GM21717 (cell line): ENCODE measurements around the gene C7.

ENCODE experiments used
- ATAC-seq: cut with Tn5 transposase; IDR thresholded peaks from one replicate; pipeline ENCODE4 v1.9.1; 2021; ENCODE audit warnings: mild to moderate bottlenecking, moderate library complexity; ENCODE audit not compliant: unreplicated experiment

Gene C7

DNA sequence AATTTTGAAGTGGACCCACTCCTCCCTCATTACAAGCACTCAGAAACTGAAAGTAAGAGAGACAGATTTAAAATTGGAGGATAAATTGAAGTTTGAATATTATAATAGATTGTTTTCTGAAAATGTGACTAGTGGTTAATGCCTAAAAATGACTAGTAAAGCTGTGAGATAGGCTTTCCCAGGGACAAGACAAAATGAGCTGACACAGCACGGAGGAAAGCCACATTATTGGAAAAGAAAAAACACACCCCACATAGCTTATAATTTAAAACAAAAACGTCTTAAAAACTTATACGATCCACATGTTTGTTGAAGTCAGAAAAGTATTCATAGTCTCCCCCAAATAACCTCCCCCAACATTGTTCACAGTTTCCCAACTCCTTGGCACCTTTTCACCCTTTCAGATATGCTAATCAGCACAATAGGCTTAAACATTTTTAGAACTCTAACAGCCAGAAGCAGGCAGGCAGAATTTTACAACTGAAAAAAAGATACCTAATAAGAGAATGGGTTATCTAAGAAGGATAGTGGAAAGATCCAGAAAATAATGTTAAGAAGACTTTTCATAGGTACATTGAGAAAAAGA, 6.1 kb downstream of the C7 start:
- ATAC-seq, result no peak

- no peak for ATAC-seq
Observed at GRCh38 chr5:40916226-40916625, 6.9 kb downstream of the C7 start.

GRCh38 chr5:40928886-40929448, 19.7 kb downstream of the C7 start:
- ATAC-seq, result no peak

DNA sequence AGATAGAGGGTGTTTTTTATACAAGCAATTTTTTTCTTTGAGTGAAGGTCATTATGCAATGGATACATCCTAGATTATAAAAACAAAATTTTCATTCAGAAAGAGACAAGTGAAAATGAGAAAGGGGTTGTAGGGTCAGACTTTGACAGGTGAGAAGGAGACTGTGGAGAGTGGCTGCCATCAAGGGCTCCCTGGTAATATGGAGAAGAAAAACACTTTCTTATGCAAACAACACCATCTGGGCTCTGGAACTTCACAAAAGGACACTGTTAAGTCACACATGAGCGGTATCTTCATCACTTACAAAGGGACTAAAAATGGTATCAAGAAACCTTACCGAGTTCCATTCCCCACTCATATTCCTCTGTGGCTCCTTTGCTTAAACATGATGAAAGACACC, 23.5 kb downstream of the C7 start:
- ATAC-seq, result no peak

DNA sequence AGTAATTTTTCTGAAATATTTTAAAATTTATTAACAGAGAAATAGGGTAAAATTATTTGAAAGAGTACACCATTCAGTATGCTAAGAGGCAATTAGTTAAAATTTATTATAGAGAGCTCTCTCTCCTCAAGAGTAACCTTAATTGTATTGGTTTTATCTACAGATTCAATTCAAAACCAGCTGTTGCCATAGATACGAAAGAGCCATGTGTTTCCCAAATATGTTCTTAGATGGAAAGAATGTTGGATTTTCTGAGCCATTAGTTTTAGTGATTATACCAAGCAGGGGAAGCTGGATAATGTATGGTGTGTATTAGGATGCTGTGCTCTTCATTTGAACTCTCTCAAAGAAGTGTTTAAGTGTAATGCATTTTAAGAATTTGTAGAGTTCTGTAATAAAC, 27.8 kb downstream of the C7 start:
- ATAC-seq, result no peak

DNA sequence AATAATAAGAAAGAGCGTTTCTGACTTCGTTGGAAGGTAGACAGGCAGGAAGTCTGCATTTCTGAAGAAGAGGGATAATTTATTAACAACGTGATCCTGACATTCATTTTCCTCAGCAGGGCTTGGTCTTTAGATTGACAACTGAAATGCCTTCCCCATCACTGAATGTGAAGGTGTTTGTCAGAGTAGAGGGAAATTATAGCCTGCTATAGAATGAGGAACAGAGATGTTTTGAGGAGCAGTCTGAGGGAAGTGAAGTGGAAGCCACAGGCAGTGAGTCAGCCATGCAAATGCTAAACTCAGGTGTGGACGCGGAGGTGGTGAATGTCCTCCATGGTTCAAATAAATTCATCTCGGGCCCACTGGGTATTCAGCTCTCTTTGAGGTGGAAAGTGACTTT, 30.5 kb downstream of the C7 start:
- ATAC-seq, result no peak

DNA sequence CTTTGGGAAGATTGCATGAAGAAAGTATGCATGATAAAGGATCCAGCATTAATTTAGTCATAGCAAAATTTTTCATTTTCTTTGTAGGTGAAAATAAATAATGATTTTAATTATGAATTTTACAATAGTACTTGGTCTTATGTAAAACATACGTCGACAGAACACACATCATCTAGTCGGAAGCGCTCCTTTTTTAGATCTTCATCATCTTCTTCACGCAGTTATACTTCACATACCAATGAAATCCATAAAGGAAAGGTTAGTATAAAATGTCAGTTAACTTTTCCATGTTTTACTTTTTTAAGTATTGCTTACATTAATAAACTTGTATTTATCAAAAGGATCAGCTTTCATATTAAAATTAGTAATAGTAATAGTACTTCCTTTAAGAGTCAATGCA, 35.8 kb downstream of the C7 start:
- ATAC-seq, result no peak

DNA sequence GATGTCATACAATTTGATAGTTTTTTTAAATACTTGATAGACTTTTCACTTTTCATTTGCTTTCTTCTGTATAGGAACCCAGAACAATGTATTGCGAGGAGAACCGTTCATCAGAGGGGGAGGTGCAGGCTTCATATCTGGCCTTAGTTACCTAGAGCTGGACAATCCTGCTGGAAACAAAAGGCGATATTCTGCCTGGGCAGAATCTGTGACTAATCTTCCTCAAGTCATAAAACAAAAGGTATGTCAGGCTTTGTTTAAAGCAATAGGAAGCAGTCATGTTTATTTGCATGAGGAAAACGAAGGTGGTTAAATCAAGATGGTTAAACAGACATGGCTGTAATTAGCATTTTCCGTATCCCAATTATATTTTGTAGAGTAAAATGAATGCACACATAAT, 46.0 kb downstream of the C7 start:
- ATAC-seq, result no peak

GRCh38 chr5:40957048-40957447, 47.8 kb downstream of the C7 start:
- ATAC-seq, result no peak

DNA sequence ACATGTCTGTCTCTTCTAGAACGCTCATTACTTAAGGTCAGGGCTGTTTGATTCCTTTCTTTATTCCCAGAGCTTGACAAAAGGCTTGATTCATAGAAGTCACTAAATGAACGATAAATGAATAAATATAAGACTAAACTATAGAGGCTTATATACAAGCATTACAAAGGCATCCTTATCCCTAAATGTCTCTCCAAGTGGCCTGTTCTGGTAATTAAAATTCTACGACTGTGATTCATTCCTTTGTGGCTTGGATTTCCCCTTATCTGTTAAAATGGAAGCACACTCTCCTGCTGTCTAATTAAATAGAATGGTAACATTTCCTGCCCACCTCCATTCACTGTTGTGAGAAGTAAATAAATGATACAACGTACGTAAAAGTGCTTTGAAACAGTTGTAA, 49.5 kb downstream of the C7 start:
- no peak for ATAC-seq

DNA sequence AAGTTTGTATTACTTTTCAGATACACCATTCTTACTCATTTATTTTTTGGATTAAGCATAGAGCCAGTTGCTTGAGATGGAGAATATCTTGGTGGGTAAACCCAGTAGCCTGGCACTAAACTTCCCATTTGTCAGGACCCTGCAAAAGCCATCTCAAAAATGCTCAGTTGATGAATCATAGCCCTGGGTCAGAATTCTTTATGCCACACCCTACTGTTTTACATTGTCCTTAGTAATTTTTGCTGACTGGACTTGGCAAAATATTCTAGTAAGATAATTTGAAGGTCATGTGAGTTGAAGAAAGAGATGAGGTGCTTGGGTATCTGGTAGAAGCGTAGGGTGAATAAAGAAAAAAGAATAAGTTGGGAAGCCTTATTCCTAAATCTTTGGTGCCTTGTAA, 50.7 kb downstream of the C7 start:
- ATAC-seq, result no peak

- no peak for ATAC-seq
Observed at GRCh38 chr5:40962207-40962955, 53.1 kb downstream of the C7 start.

GRCh38 chr5:40972434-40972833, 63.1 kb downstream of the C7 start:
- ATAC-seq, result no peak

- ATAC-seq, result no peak
Observed at GRCh38 chr5:40973364-40974004, 64.2 kb downstream of the C7 start.

GRCh38 chr5:40976041-40976440, 66.7 kb downstream of the C7 start:
- no peak for ATAC-seq

DNA sequence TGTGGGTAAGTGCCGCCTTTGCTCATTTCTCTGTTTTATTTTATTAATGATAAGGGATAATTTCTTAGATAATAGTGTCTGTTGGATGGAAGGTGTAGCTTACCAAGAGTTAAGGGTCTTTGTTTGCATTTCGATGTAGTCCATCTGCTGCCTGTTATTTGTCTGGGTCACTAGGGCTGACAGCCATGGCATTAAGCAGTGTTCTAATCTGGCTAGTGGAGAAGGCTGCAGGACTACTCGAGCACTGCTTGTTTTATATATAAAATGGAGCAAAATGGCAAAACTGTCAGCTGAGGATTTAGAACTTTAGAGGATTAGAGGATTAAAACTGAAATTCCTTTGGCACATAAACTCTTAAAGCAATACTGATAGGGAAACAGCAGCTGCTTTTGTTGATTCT, 67.5 kb downstream of the C7 start:
- no peak for ATAC-seq

DNA sequence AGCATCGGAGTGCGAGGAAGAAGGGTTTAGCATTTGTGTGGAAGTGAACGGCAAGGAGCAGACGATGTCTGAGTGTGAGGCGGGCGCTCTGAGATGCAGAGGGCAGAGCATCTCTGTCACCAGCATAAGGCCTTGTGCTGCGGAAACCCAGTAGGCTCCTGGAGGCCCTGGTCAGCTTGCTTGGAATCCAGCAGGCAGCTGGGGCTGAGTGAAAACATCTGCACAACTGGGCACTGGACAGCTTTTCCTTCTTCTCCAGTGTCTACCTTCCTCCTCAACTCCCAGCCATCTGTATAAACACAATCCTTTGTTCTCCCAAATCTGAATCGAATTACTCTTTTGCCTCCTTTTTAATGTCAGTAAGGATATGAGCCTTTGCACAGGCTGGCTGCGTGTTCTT, 72.1 kb downstream of the C7 start:
- ATAC-seq, result no peak

- ATAC-seq, result no peak
Observed at GRCh38 chr5:40983781-40984180, 74.5 kb downstream of the C7 start.

- no peak for ATAC-seq
Observed at GRCh38 chr5:40984884-40985283, 75.6 kb downstream of the C7 start.

- no peak for ATAC-seq
Observed at GRCh38 chr5:40985501-40985900, 76.2 kb downstream of the C7 start.

GRCh38 chr5:40986666-40987065, 77.4 kb downstream of the C7 start:
- no peak for ATAC-seq

GRCh38 chr5:40987349-40987748, 78.1 kb downstream of the C7 start:
- no peak for ATAC-seq
